Measurements from ENCODE around the gene KERA. TPM values are rescaled to one million over a fixed set of nuclear protein-coding genes. Genes with fewer than 3 reads are reported as not detected.

Gene KERA
- total RNA-seq, 1 experiment from 2014 or later: not detected

- H2BK20ac ChIP-seq (ENCODE audit: low read depth, low read length, poor library complexity, severe bottlenecking): no peak overlapping the region
- no peak overlapping the region for H3K27ac Mint-ChIP-seq
- H3K4me2 ChIP-seq (ENCODE audit: insufficient read depth, insufficient read length, low read length): no peak overlapping the region
- H2AFZ ChIP-seq (ENCODE audit: low read length): no peak overlapping the region
- no peak overlapping the region for H3K9ac ChIP-seq (ENCODE audit: extremely low read depth, insufficient read length, low read length)
- WGBS (ENCODE audit: extremely low coverage, insufficient read length, low lambda C conversion rate): no CpG with 5 or more reads among the region's 1 CpG
- H3K36me3 Mint-ChIP-seq (ENCODE audit: insufficient read depth in 1 of 3, low read depth in 3 of 3): peaks cover 4 to 12% (median 11%) of the 10 kb centered on the region in 3 experiments; a peak in 6 of 7 replicates
- H4K20me1 ChIP-seq (ENCODE audit: control insufficient read depth, insufficient read depth, insufficient read length): no peaks in the 10 kb centered on the region
- H3K18ac ChIP-seq (ENCODE audit: insufficient read length, low read depth, low read length): no peak overlapping the region
- H3K27ac ChIP-seq (ENCODE audit: insufficient read length, low read depth, low read length): no peak overlapping the region
- H3K4me1 Mint-ChIP-seq: no peaks in the 10 kb centered on the region
- H2BK120ac ChIP-seq (ENCODE audit: low read depth, low read length, poor library complexity, severe bottlenecking): no peak overlapping the region
- H3K9me3 ChIP-seq (ENCODE audit: control insufficient read depth, low read depth, low read length): no peaks in the 10 kb centered on the region
- no peak overlapping the region for H4K8ac ChIP-seq (replicated peaks; ENCODE audit: insufficient read length, low read depth, low read length)
- TF ChIP-seq, protein P1, sequence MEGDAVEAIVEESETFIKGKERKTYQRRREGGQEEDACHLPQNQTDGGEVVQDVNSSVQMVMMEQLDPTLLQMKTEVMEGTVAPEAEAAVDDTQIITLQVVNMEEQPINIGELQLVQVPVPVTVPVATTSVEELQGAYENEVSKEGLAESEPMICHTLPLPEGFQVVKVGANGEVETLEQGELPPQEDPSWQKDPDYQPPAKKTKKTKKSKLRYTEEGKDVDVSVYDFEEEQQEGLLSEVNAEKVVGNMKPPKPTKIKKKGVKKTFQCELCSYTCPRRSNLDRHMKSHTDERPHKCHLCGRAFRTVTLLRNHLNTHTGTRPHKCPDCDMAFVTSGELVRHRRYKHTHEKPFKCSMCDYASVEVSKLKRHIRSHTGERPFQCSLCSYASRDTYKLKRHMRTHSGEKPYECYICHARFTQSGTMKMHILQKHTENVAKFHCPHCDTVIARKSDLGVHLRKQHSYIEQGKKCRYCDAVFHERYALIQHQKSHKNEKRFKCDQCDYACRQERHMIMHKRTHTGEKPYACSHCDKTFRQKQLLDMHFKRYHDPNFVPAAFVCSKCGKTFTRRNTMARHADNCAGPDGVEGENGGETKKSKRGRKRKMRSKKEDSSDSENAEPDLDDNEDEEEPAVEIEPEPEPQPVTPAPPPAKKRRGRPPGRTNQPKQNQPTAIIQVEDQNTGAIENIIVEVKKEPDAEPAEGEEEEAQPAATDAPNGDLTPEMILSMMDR (conservative IDR thresholded peaks at IDR 0.05): no peak
- peaks cover 11 to 12% of the 10 kb centered on the region in 2 experiments for H3K9me3 Mint-ChIP-seq
- no peak overlapping the region for H2BK5ac ChIP-seq (ENCODE audit: insufficient read length, low read length)
- no peak overlapping the region for H2BK12ac ChIP-seq (ENCODE audit: insufficient read length, low read depth, low read length)
- H3K56ac ChIP-seq (ENCODE audit: insufficient read length, low read depth, low read length): no peak overlapping the region
- no peaks in the 10 kb centered on the region for H3K27me3 ChIP-seq (ENCODE audit: insufficient read depth, low read length)
- no peak overlapping the region for H2AK5ac ChIP-seq (ENCODE audit: insufficient read length, low read length)
- H4K5ac ChIP-seq (ENCODE audit: insufficient read length, low read depth, low read length): no peak overlapping the region
- no peaks in the 10 kb centered on the region for H3K27me3 Mint-ChIP-seq (ENCODE audit: low read depth)
- H3K4me1 ChIP-seq (ENCODE audit: insufficient read depth, low read length): no peaks in the 10 kb centered on the region
- H3K14ac ChIP-seq (ENCODE audit: insufficient read depth, low read length): no peak overlapping the region
- DNase-seq: no peak
- H3K79me2 ChIP-seq (ENCODE audit: insufficient read depth, low read length): no peaks in the 10 kb centered on the region
- H3K23me2 ChIP-seq (ENCODE audit: insufficient read length, low read depth, low read length, poor library complexity, severe bottlenecking): no peaks in the 10 kb centered on the region
- no peak overlapping the region for H3K23ac ChIP-seq (ENCODE audit: insufficient read length, low read depth, low read length)
- H3K4ac ChIP-seq (ENCODE audit: low read depth, low read length): no peak overlapping the region
- no peaks in the 10 kb centered on the region for H3K79me1 ChIP-seq (ENCODE audit: insufficient read depth, low read depth, low read length, poor library complexity, severe bottlenecking)
- H2BK15ac ChIP-seq (ENCODE audit: low read depth, low read length): no peak overlapping the region
- H3K4me3 Mint-ChIP-seq: no peak overlapping the region
- H4K91ac ChIP-seq (ENCODE audit: insufficient read length, low read depth, low read length): no peak overlapping the region
- H3T11ph ChIP-seq (ENCODE audit: low read length): no peak overlapping the region
These were observed 37.1 kb upstream of the KERA start for GRCh38 chr12:91094957-91095356.

All from H9 (cell line).